HG03196 (cell line): ENCODE data around the gene PYHIN1.

ENCODE experiments used
- ATAC-seq: cut with Tn5 transposase; IDR thresholded peaks from one replicate; pipeline ENCODE4 v1.9.1; 2021; ENCODE audit not compliant: unreplicated experiment

PYHIN1 gene

DNA sequence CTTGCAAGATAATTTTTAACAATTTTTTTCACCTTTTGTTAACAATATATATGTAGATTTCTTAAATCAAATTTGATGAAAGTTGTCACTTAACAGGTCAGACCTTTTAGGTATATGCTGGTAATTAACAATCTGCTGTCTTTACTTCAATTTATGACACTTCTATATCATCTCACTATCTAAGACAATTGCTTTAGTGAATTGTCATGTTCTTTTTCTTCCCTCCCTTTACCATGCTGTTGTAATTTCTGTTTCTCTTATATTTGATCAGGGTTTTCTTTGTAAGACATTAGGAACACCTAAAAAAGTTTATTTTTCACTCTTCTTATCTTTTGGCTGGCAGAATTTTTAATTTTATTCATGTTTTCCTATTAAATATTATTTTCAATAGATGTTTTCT lies 80.4 kb downstream of the PYHIN1 start:
- no peak for ATAC-seq

- peak; percentile 30 for ATAC-seq
Observed at GRCh38 chr1:159012495-159012894, 81.1 kb downstream of the PYHIN1 start.

DNA sequence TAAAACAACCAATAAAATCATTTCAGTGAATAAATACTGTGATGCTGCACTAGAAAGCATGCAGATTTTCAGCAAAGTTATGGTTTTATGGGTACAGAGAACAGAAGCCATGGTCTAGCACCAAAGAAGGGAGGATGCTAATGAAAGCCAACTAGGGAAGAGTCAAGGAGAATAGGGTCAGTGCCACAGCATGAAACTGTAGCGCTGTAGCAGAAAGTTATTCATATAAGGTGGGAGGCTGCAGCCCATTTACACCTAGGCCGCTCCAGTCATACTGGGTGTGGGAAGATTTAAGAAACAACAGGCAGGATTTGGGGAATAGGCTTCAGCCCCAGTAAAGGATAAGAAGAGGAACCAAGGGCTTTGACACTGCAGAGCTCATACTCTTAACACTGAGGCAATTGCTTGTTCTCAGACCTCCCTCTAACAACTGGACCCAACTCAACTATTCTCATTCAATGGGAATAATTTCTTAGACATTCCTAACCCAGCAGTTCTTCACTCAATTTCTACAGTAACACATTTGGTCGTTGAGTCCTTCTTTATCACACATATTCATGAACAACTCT lies 82.7 kb downstream of the PYHIN1 start:
- ATAC-seq, result no peak

DNA sequence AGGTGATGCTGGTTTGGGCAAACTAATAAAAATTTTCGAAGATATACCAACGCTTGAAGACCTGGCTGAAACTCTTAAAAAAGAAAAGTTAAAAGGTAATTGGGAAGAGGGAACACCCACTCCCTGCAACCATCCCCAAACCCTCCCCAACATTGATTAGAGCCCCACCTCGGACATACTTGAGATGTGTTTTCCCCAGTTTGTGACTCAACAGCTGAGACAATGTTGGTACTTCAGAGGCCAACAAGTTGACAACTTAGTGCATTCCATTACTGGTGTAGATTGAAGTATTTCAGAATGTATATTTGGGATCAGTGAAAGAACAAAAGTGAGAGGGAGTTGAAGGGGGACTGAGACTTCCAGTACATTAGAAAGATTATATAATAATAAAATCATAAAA lies 83.5 kb downstream of the PYHIN1 start:
- ATAC-seq, result no peak

- peak; percentile 95 for ATAC-seq
Observed at GRCh38 chr1:159015440-159015909, 84.1 kb downstream of the PYHIN1 start.

DNA sequence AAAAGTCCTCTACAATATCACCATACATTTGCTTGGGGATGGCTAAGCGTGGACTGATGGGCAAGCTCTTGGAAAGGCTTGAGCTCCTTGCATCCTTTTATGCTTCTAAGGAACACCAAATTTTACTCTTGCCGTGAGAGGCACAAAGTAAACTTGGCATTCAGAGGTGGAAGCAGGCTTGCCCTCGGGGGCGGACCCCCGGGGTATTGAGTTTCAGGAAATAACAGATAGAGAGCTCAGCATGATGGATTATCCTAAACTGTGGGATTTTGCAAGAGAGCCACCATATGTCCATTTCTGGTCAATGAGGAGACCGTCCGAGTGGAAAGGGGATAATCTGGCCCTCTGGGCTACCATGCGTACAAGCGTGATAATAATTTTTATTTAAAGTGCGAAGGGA lies 92.4 kb downstream of the PYHIN1 start:
- ATAC-seq, result no peak

DNA sequence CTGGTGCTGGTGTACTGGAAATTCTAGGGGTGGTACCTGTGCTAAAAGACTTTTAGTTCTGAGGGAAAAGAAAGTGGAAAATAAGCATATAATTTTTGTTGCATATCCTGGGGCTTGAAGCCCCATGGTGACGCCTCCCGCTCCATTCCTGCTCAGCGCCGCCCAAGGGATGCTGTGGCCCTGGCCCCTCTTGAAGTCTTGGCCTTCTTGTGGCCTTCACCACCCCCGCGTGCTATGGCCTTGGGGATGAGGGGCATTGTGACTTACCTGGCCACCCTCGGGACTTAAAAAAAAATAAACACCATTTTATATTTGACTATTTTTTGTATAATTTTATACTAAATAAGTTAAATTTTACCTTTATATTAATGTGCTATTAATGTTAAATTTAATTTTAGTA lies 93.7 kb downstream of the PYHIN1 start:
- ATAC-seq, result no peak
